Adrenal gland (tissue), 12 donors: ENCODE data around the gene WIPF1. TPM values are rescaled to one million over a fixed set of nuclear protein-coding genes. Genes with fewer than 3 reads are reported as not detected.

Experiments used
- DNase-seq, 7 donors: peaks; one replicate each; pipeline ENCODE4 v3.0.0-alpha.2; 2019 to 2020
- H3K27ac ChIP-seq, 5 donors: fragments of 200-600 bp; sonication (generic) in 4 of 5; 1 replicate in 3 of 5; 2 replicates in 2 of 5; pipeline versions ENCODE4 v1.5.1 to v1.8.0; 2016 to 2020; ENCODE audit warnings: mild to moderate bottlenecking in 1 of 5
- H3K27me3 ChIP-seq: fragments of 200-600 bp; 2 replicates; pipeline ENCODE4 v1.8.0; 2021
- H3K36me3 ChIP-seq, 2 donors: fragments of 200-600 bp; replicated peaks in 1 of 2; 1 replicate in 1 of 2; 2 replicates in 1 of 2; pipeline versions ENCODE4 v1.5.1 to v1.8.0; 2018 to 2022
- H3K4me1 ChIP-seq, 2 donors: fragments of 200-600 bp; replicated peaks in 1 of 2; 1 replicate in 1 of 2; 2 replicates in 1 of 2; pipeline versions ENCODE4 v1.5.1 to v1.8.0; 2018 to 2021
- H3K4me3 ChIP-seq, 4 donors: fragments of 200-600 bp; sonication (generic) in 3 of 4; one replicate each; pipeline ENCODE4 v1.5.1; 2016 to 2018
- H3K9me3 ChIP-seq, 3 donors: fragments of 200-600 bp; sonication (generic) in 1 of 3; replicated peaks in 1 of 3; 1 replicate in 2 of 3; 2 replicates in 1 of 3; pipeline versions ENCODE4 v1.5.1 to v1.8.0; 2016 to 2021
- CTCF ChIP-seq, 6 experiments: fragments of 450-650 bp in 4 of 6; fragments of 200-600 bp in 2 of 6; sonication (generic) in 1 of 6; IDR thresholded peaks; 1 replicate in 5 of 6; 2 replicates in 1 of 6; pipeline versions ENCODE4 v1.5.1 to v1.8.0; 2016 to 2021; ENCODE audit warnings: antibody characterized with exemption in 6 of 6, mild to moderate bottlenecking in 2 of 6, moderate library complexity in 1 of 6
- POLR2A ChIP-seq, 2 donors: fragments of 450-650 bp; IDR thresholded peaks; one replicate each; pipeline ENCODE4 v1.6.1; 2017; ENCODE audit warnings: antibody characterized with exemption in 2 of 2, mild to moderate bottlenecking in 2 of 2, moderate library complexity in 1 of 2
- WGBS, 4 donors: extraction: QIAGEN DNeasy Blood & Tissue Kit in 2 of 4; methylation state at CpG; one replicate each; pipeline versions ENCODE4 v1.1.5 to v1.1.7; 2013 to 2017; 5-methylcytosine and 5-hydroxymethylcytosine counted together
- intact Hi-C, 2 donors: fragments of 100-400 bp; cut with DNase I; formaldehyde crosslinking; loops; one replicate each; pipeline versions ENCODE4 v1.14.1 to v1.15.0; 2022 to 2023
- polyA plus RNA-seq, 3 donors: library from polyadenylated mRNA; stranded (reverse); fragments of 200-250 nt in 2 of 3; fragments of 350-450 nt in 1 of 3; fragmentation: Illumina TruSeq in 1 of 3; extraction: RNeasy Lipid Tissue Mini Kit (QIAGEN cat#74804) in 1 of 3; gene quantifications; one replicate each; pipeline ENCODE4 v1.2.3, GENCODE V29; 2013 to 2014
- total RNA-seq, 9 donors: library from RNA; depleted of rRNA in 4 of 9; stranded (reverse); fragments of >200 nt in 4 of 9; fragments of 120-200 nt in 1 of 9; fragmentation: NEBNext Ultra II Directional in 1 of 9; extraction: Animal tissue kit (Norgen Biotek cat#: 25700) in 1 of 9; gene quantifications; one replicate each; pipeline versions ENCODE4 v1.1.0 to v1.2.4, GENCODE V29; 2013 to 2023
- donor health status: healthy with polysubstance abuse.
- donor health status: Bipolar disorder and iron deficiency.
- donor health status: DM: yes; HTN: yes; CAD: no.
- donor health status: DM: no; HTN: no; CAD: no.
- donor health status: DM: no; HTN: no; CAD: no.
- donor health status: DM: yes; HTN: yes; CAD: no.

Gene WIPF1
- total and polyA plus RNA-seq, 12 donors, result 4.8 to 42.4 (median 24.6) TPM

- Histone ChIP-seq H3K9me3 (no peaks in the 10 kb centered on the region), H3K4me1 (peaks cover 2 to 6% of the 10 kb centered on the region in 2 donors), H3K27me3 (no peaks in the 10 kb centered on the region), H3K4me3 (no peak overlapping the region), H3K27ac (no peak overlapping the region), H3K36me3 (no peaks in the 10 kb centered on the region)
- WGBS, 4 donors, result 68 to 75% (median 73%) methylated on average over 4 of the region's 4 CpGs
- no peak for DNase-seq
- intact Hi-C loops, result no loop called here
- TF ChIP-seq CTCF (IDR thresholded peaks at IDR 0.05) (no peak), POLR2A (IDR thresholded peaks at IDR 0.05) (no peak)
Observed at GRCh38 chr2:174555998-174556397, 41.6 kb downstream of the WIPF1 start.

- intact Hi-C loops, result no loop called here
- no peaks in the 10 kb centered on the region for H3K36me3 ChIP-seq
- H3K4me1 ChIP-seq, result no peaks in the 10 kb centered on the region
- DNase-seq, result no peak
- no peaks in the 10 kb centered on the region for H3K27me3 ChIP-seq
- no peak overlapping the region for H3K27ac ChIP-seq
- WGBS, 4 donors, result 88 to 92% (median 90%) methylated on average over 4 of the region's 4 CpGs
- H3K9me3 ChIP-seq, result no peaks in the 10 kb centered on the region
- no peak overlapping the region for H3K4me3 ChIP-seq
- TF ChIP-seq POLR2A (IDR thresholded peaks at IDR 0.05) (no peak), CTCF (IDR thresholded peaks at IDR 0.05) (no peak)
Observed at GRCh38 chr2:174554529-174555150, 43.0 kb downstream of the WIPF1 start.

GRCh38 chr2:174553811-174554493, 43.7 kb downstream of the WIPF1 start:
- Histone ChIP-seq H3K4me1 (no peaks in the 10 kb centered on the region), H3K27me3 (no peaks in the 10 kb centered on the region), H3K4me3 (no peak overlapping the region), H3K36me3 (no peaks in the 10 kb centered on the region), H3K9me3 (no peaks in the 10 kb centered on the region), H3K27ac (no peak overlapping the region)
- no peak for DNase-seq
- 74 to 97% (median 86%) methylated on average over 5 of the region's 5 CpGs for WGBS, 4 donors
- TF ChIP-seq POLR2A (IDR thresholded peaks at IDR 0.05), result no peak
- TF ChIP-seq CTCF (IDR thresholded peaks at IDR 0.05), result no peak
- intact Hi-C loops, result no loop called here

- no peaks in the 10 kb centered on the region for H3K36me3 ChIP-seq
- H3K27ac ChIP-seq, result no peak overlapping the region
- H3K27me3 ChIP-seq, result no peaks in the 10 kb centered on the region
- TF ChIP-seq POLR2A (IDR thresholded peaks at IDR 0.05) (no peak), CTCF (IDR thresholded peaks at IDR 0.05) (no peak)
- no peaks in the 10 kb centered on the region for H3K4me1 ChIP-seq
- no peaks in the 10 kb centered on the region for H3K9me3 ChIP-seq
- no peak overlapping the region for H3K4me3 ChIP-seq
- intact Hi-C loops, result no loop called here
- WGBS, 4 donors, result 89 to 93% (median 90%) methylated on average over 5 of the region's 5 CpGs
- DNase-seq, result no peak
Observed at GRCh38 chr2:174552880-174553279, 44.7 kb downstream of the WIPF1 start.
